Dermis microvascular lymphatic vessel endothelial cell (primary cell): Measurements from ENCODE around the gene ZNF430. TPM values are rescaled to one million over a fixed set of nuclear protein-coding genes. Genes with fewer than 3 reads are reported as not detected.

ENCODE experiments used
- total RNA-seq: library from RNA; depleted of rRNA; stranded (reverse); fragments of >200 nt; gene quantifications from 2 replicates; pipeline ENCODE4 v1.2.1, GENCODE V29; 2014

Gene ZNF430
- total RNA-seq, 1 donor from 2014 or later = 3.9 TPM

Other genes with a start within 250 kb of the ZNF430 start
- gene ZNF66, start 244.4 kb upstream of the ZNF430 start, total RNA-seq = 2.2 and 3.7 TPM in 2 replicates
- 10.0 TPM in 2 replicates for gene ZNF85, start 97.4 kb upstream of the ZNF430 start, total RNA-seq
- 3.7 and 7.1 TPM in 2 replicates for gene ZNF714, start 61.5 kb downstream of the ZNF430 start, total RNA-seq
- gene ZNF431, start 121.4 kb downstream of the ZNF430 start, total RNA-seq = 2.8 and 4.3 TPM in 2 replicates